SW480 (cell line): ENCODE results near the gene MYO5B.

Experiments used
- DNase-seq: peaks from one replicate; pipeline ENCODE4 v3.0.0-alpha.2; 2016; ENCODE audit warnings: low spot score

Gene MYO5B

GRCh38 chr18:50011813-50012435, 183.0 kb downstream of the MYO5B start:
- no peak for DNase-seq

- peak; percentile 46 for DNase-seq
Measured at GRCh38 chr18:50009773-50010335, 185.1 kb downstream of the MYO5B start.

- DNase-seq, result no peak
Measured at GRCh38 chr18:50008306-50008705, 186.6 kb downstream of the MYO5B start.

- no peak for DNase-seq
Measured at GRCh38 chr18:50006470-50007046, 188.4 kb downstream of the MYO5B start.

GRCh38 chr18:50004013-50004412, 190.9 kb downstream of the MYO5B start:
- no peak for DNase-seq

- no peak for DNase-seq
Measured at GRCh38 chr18:50002781-50003180, 192.2 kb downstream of the MYO5B start.

GRCh38 chr18:50000227-50000626, 194.7 kb downstream of the MYO5B start:
- DNase-seq, result no peak

GRCh38 chr18:49999128-49999527, 195.8 kb downstream of the MYO5B start:
- DNase-seq, result no peak

- DNase-seq, result no peak
Measured at GRCh38 chr18:49997558-49997957, 197.4 kb downstream of the MYO5B start.

- DNase-seq, result no peak
Measured at GRCh38 chr18:49994410-49994809, 200.5 kb downstream of the MYO5B start.

- DNase-seq, result no peak
Measured at GRCh38 chr18:49993299-49993698, 201.6 kb downstream of the MYO5B start.

- no peak for DNase-seq
Measured at GRCh38 chr18:49988733-49989132, 206.2 kb downstream of the MYO5B start.

GRCh38 chr18:49988101-49988500, 206.8 kb downstream of the MYO5B start:
- DNase-seq, result no peak

- no peak for DNase-seq
Measured at GRCh38 chr18:49985236-49985635, 209.7 kb downstream of the MYO5B start.

GRCh38 chr18:49980896-49981295, 214.1 kb downstream of the MYO5B start:
- no peak for DNase-seq

GRCh38 chr18:49976795-49977560, 218.0 kb downstream of the MYO5B start:
- DNase-seq, result no peak

GRCh38 chr18:49976001-49976400, 218.9 kb downstream of the MYO5B start:
- no peak for DNase-seq

GRCh38 chr18:49974079-49974478, 220.9 kb downstream of the MYO5B start:
- no peak for DNase-seq

GRCh38 chr18:49973592-49973991, 221.4 kb downstream of the MYO5B start:
- DNase-seq, result no peak

- no peak for DNase-seq
Measured at GRCh38 chr18:49972535-49972934, 222.4 kb downstream of the MYO5B start.

GRCh38 chr18:49971462-49971861, 223.5 kb downstream of the MYO5B start:
- DNase-seq, result no peak

GRCh38 chr18:49970319-49970718, 224.6 kb downstream of the MYO5B start:
- DNase-seq, result no peak
